Endothelial cell of umbilical vein (primary cell): ENCODE results near the gene ARL3. TPM values are rescaled to one million over a fixed set of nuclear protein-coding genes. Genes with fewer than 3 reads are reported as not detected.

ENCODE experiments used
- BruUV-seq: library from RNA; stranded (reverse); fragments of 400-500 nt; replicated peaks from 2 replicates; lab custom pipeline; 2021; lab: Mats Ljungman, UMichigan
- CTCF ChIA-PET: fragments of 300-600, 350-600 bp; sonication (Branson Sonifier 250); formaldehyde crosslinking; loops from one replicate; lab custom pipeline; 2021; ENCODE audit warnings: antibody characterized with exemption, inconsistent platforms; lab: Charles Lee
- POLR2A ChIA-PET: fragments of 300-600, 350-600 bp; sonication (Branson Sonifier 250); formaldehyde crosslinking; loops from one replicate; lab custom pipeline; 2021; ENCODE audit warnings: antibody characterized with exemption, inconsistent platforms; lab: Charles Lee
- DNase-seq: peaks from one replicate; pipeline ENCODE4 v3.0.0-alpha.2; 2011; ENCODE audit warnings: low read depth, low spot score
- FAIRE-seq: peaks from 2 replicates; lab custom pipeline; 2011; peaks lifted over from hg19 to GRCh38; lab: Jason Lieb, UNC
- H2AFZ ChIP-seq: 2 replicates; pipeline ENCODE4 v1.6.0; 2012; ENCODE audit warnings: low read depth, low read length, control low read depth, inconsistent platforms
- H3K27ac ChIP-seq: 2 replicates; pipeline ENCODE4 v1.5.1; 2011; ENCODE audit warnings: low read depth, mild to moderate bottlenecking, control low read depth, low read length, moderate library complexity; ENCODE audit not compliant: insufficient read depth
- H3K27me3 ChIP-seq, 2 experiments: 2 replicates each; pipeline versions ENCODE4 v1.6.0 to v1.6.1; 2011; ENCODE audit warnings: low read length in 2 of 2, mixed read lengths in 1 of 2; ENCODE audit not compliant: control insufficient read depth in 2 of 2, insufficient read depth in 2 of 2
- H3K36me3 ChIP-seq, 2 experiments: 2 replicates in 1 of 2; 3 replicates in 1 of 2; pipeline ENCODE4 v1.5.1; 2011; ENCODE audit warnings: low read length in 2 of 2, mild to moderate bottlenecking in 1 of 2, moderate library complexity in 1 of 2; ENCODE audit not compliant: control insufficient read depth in 2 of 2, insufficient read depth in 2 of 2; ENCODE audit errors: extremely low read depth in 1 of 2
- H3K4me1 ChIP-seq: 3 replicates; pipeline ENCODE4 v1.5.1; 2011; ENCODE audit warnings: mild to moderate bottlenecking, low read length; ENCODE audit not compliant: control insufficient read depth, insufficient read depth; ENCODE audit errors: extremely low read depth
- H3K4me2 ChIP-seq: 2 replicates; pipeline ENCODE4 v1.6.1; 2011; ENCODE audit warnings: low read length, control low read depth, mixed read lengths; ENCODE audit not compliant: insufficient read depth
- H3K4me3 ChIP-seq, 3 experiments: fragments of 200-600 bp in 1 of 3; sonication (generic), shearing (Covaris generic) in 1 of 3; replicated peaks in 1 of 3; 2 replicates each; pipeline ENCODE4 v1.5.1; 2011 to 2016; ENCODE audit warnings: control low read depth in 3 of 3, low read length in 3 of 3, mild to moderate bottlenecking in 2 of 3, inconsistent platforms in 1 of 3, low read depth in 1 of 3, moderate library complexity in 1 of 3; ENCODE audit not compliant: insufficient read depth in 1 of 3
- H3K79me2 ChIP-seq: 2 replicates; pipeline ENCODE4 v1.6.0; 2012; ENCODE audit warnings: low read length, inconsistent platforms; ENCODE audit not compliant: control insufficient read depth, insufficient read depth
- H3K9ac ChIP-seq: replicated peaks from 2 replicates; pipeline ENCODE3; 2011; ENCODE audit warnings: low read length, control low read depth; ENCODE audit not compliant: insufficient read depth; ENCODE audit errors: extremely low read depth
- H3K9me1 ChIP-seq: replicated peaks from 3 replicates; pipeline ENCODE4 v1.6.0; 2011; ENCODE audit warnings: mild to moderate bottlenecking, low read length; ENCODE audit not compliant: control insufficient read depth, insufficient read depth; ENCODE audit errors: extremely low read depth
- H3K9me3 ChIP-seq: replicated peaks from 2 replicates; pipeline ENCODE4 v1.5.1; 2012; ENCODE audit warnings: low read length, inconsistent platforms; ENCODE audit not compliant: control insufficient read depth, insufficient read depth
- H4K20me1 ChIP-seq: replicated peaks from 2 replicates; pipeline ENCODE3; 2011; ENCODE audit warnings: mild to moderate bottlenecking, low read length; ENCODE audit not compliant: control insufficient read depth, insufficient read depth; ENCODE audit errors: extremely low read depth
- JUN ChIP-seq: IDR thresholded peaks from 2 replicates; pipeline ENCODE4 v1.6.1; 2011; ENCODE audit warnings: borderline replicate concordance, low read depth; ENCODE audit not compliant: insufficient read length, insufficient read depth
- MYC ChIP-seq: IDR thresholded peaks from one replicate; pipeline ENCODE4 v1.6.1; 2011; ENCODE audit warnings: mild to moderate bottlenecking, low read depth, low read length
- POLR2A ChIP-seq: IDR thresholded peaks from 2 replicates; pipeline ENCODE4 v1.6.1; 2012; ENCODE audit warnings: low read depth, mild to moderate bottlenecking, control low read depth, low read length
- POLR2AphosphoS5 ChIP-seq: IDR thresholded peaks from 2 replicates; pipeline ENCODE4 v1.6.1; 2012; ENCODE audit warnings: low read depth, mild to moderate bottlenecking, control low read depth, low read length, moderate library complexity; ENCODE audit not compliant: insufficient read depth
- dilution Hi-C: fragments of 300-500 bp; cut with MboI; formaldehyde crosslinking; loops from one replicate; pipeline ENCODE4 v1.15.0; 2019; ENCODE audit warnings: low sequenced_read_pairs; ENCODE audit not compliant: extremely low pct_ligation_motif_present
- intact Hi-C: fragments of 100-400 bp; cut with micrococcal nuclease; formaldehyde crosslinking; loops from one replicate; pipeline ENCODE4 v1.10.0; 2022
- polyA plus RNA-seq, 4 experiments: library from polyadenylated mRNA; depleted of rRNA in 3 of 4; stranded (reverse) in 3 of 4; unstranded in 1 of 4; fragments of >200 nt; gene quantifications; 2 replicates each; pipeline versions ENCODE4 v1.2.1 to v1.2.3, GENCODE V29; 2011 to 2012; ENCODE audit warnings: missing spikeins in 1 of 4
- total RNA-seq: library from RNA; stranded (reverse); gene quantifications from 2 replicates; pipeline ENCODE4 v1.2.3, GENCODE V29; 2021
- TF ChIP-seq, protein P1 (sequence below), 2 donors: IDR thresholded peaks; 1 replicate in 1 of 2; 2 replicates in 1 of 2; pipeline ENCODE4 v1.5.1; 2011; ENCODE audit warnings: low read length in 2 of 2, mild to moderate bottlenecking in 2 of 2, moderate library complexity in 2 of 2, control low read depth in 1 of 2, inconsistent platforms in 1 of 2, low read depth in 1 of 2; ENCODE audit not compliant: insufficient read depth in 1 of 2; ENCODE audit errors: extremely low read depth in 1 of 2
- TF ChIP-seq, protein P2 (sequence below): IDR thresholded peaks from 2 replicates; pipeline ENCODE4 v1.6.1; 2011; ENCODE audit not compliant: insufficient read depth, insufficient read length

The ARL3 gene
- total and polyA plus RNA-seq, 2 donors (not counting 3 experiments of a cell fraction or from before 2014, with no cell fraction given): 6.6 to 11.0 TPM

DNA sequence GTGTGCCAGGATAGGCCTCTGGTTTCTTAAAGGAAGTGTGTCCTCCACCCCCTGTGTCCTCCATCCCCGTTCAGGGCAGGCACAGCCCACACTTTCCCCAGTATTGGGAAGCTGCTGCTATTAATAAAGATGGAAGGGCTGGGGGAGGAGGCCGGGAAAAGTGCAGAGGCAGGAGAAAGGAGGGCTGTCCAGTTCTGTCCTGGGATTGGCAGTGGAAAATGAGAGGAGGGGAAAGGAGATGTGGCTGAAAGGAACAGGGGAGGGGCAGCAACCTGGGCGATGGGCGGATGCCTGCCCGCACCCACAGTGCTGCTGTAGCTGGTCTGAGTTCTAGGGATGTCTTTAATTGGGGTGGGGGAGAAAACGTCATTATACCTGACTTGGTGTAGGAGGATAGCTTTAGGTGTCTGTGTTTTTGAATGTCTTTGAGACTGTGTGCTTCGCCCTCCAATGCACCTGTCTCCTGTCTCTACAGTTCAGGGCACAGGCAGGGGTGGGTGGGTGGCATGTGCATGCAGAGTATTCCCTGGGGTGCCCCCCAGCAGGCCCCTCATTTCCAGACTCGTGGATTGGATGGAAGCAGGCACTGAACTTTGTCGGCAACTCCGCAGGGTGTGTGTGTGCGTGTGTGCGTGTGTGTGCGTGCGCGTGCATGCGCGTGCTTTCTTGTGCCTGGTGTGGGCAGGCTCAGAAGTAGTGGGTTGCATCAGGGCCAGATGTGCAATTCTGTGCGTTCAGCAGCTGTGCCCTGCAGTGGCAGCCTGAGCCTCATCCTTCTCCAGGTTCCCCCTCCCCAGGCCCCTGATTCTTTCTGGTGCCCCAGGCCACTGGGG is 67.4 kb downstream of the ARL3 start:
- peak overlapping the region; percentile 61 for H3K4me2 ChIP-seq
- dilution Hi-C loops: no loop called here
- intact Hi-C loops: loop anchor here (1.0 to 5.0 kb wide), 4 partner anchors 35 to 225 kb away; partner anchors contain the start of genes ARL3, FBXL15 and SFXN2
- H3K9me3 ChIP-seq: no peaks in the 10 kb centered on the region
- H3K9ac ChIP-seq: peak overlapping the region; percentile 88
- peak overlapping the region; percentile 22 to 62 (median 56) for H3K4me3 ChIP-seq
- ChIA-PET POLR2A (interaction anchor here (0.9 to 2.6 kb wide), 6 partner anchors 9 to 142 kb away, joined by 3 to 8 read pairs (median 3); partner anchors contain the start of gene SUFU), CTCF (interaction anchor here (0.6 to 6.9 kb wide), 15 partner anchors 11 to 144 kb away, joined by 3 to 110 read pairs (median 4); partner anchors contain the start of genes ACTR1A and SUFU)
- DNase-seq (no peak), FAIRE-seq (no peak)
- no peak overlapping the region for H2AFZ ChIP-seq
- no peaks in the 10 kb centered on the region for H3K27me3 ChIP-seq
- no peaks in the 10 kb centered on the region for H3K9me1 ChIP-seq
- TF ChIP-seq POLR2A: peak; percentile 7
- TF ChIP-seq, protein P1, sequence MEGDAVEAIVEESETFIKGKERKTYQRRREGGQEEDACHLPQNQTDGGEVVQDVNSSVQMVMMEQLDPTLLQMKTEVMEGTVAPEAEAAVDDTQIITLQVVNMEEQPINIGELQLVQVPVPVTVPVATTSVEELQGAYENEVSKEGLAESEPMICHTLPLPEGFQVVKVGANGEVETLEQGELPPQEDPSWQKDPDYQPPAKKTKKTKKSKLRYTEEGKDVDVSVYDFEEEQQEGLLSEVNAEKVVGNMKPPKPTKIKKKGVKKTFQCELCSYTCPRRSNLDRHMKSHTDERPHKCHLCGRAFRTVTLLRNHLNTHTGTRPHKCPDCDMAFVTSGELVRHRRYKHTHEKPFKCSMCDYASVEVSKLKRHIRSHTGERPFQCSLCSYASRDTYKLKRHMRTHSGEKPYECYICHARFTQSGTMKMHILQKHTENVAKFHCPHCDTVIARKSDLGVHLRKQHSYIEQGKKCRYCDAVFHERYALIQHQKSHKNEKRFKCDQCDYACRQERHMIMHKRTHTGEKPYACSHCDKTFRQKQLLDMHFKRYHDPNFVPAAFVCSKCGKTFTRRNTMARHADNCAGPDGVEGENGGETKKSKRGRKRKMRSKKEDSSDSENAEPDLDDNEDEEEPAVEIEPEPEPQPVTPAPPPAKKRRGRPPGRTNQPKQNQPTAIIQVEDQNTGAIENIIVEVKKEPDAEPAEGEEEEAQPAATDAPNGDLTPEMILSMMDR (IDR thresholded peaks at IDR 0.05; ENCODE audit: extremely low read depth in 1 of 2, insufficient read depth in 1 of 2, low read depth in 1 of 2, low read length in 2 of 2): no peak
- TF ChIP-seq, protein P2, sequence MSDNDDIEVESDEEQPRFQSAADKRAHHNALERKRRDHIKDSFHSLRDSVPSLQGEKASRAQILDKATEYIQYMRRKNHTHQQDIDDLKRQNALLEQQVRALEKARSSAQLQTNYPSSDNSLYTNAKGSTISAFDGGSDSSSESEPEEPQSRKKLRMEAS: no peak
- TF ChIP-seq MYC: no peak
- TF ChIP-seq JUN: no peak
- TF ChIP-seq POLR2AphosphoS5: no peak
- peaks cover 0 to 11% of the 10 kb centered on the region in 2 experiments for H3K36me3 ChIP-seq
- H3K27ac ChIP-seq: peak overlapping the region; percentile 79
- H3K4me1 ChIP-seq: peaks cover 46% of the 10 kb centered on the region
- peaks cover 79% of the 10 kb centered on the region for H3K79me2 ChIP-seq
- no peaks in the 10 kb centered on the region for H4K20me1 ChIP-seq
- no TSS peak for BruUV-seq
